K562 treated with DMSO at 1 percent for 12 hours (cell line): ENCODE measurements around the gene MUL1. TPM values are rescaled to one million over a fixed set of nuclear protein-coding genes. Genes with fewer than 3 reads are reported as not detected.

Experiments
- total RNA-seq: library from RNA; unstranded; fragments of 300-600 nt; gene quantifications from 2 replicates; pipeline ENCODE4 v1.2.3, GENCODE V29; 2022; ENCODE audit not compliant: insufficient read depth

The MUL1 gene
- 35.5 and 46.3 TPM in 2 replicates for total RNA-seq

GRCh38 chr1:20507564-20508410 is at the start of gene MUL1:
Gene MUL1 (minus strand): TSS chr1:20508151. CDS start chr1:20508024, 127 bp downstream.

GRCh38 chr1:20551945-20552727 is 44.2 kb upstream of the MUL1 start, which contains the start of gene FAM43B:
Gene FAM43B (plus strand): TSS chr1:20552573. CDS start chr1:20552974, 401 bp downstream.

GRCh38 chr1:20485527-20486456 is 22.2 kb downstream of the MUL1 start, which contains the start of gene CAMK2N1:
Gene CAMK2N1 (minus strand): TSS chr1:20486210. CDS start chr1:20485379, 831 bp downstream.

Other genes starting within 250 kb of the MUL1 start
- not detected in 2 replicates for gene VWA5B1, start 217.3 kb downstream of the MUL1 start, total RNA-seq
- 2.1 and 4.0 TPM in 2 replicates for gene CAMK2N1, start 21.9 kb downstream of the MUL1 start, total RNA-seq
- gene FAM43B, start 44.4 kb upstream of the MUL1 start, total RNA-seq, result not detected in 2 replicates
- gene CDA, start 80.9 kb upstream of the MUL1 start, total RNA-seq, result not detected in 2 replicates
- gene PINK1, start 125.3 kb upstream of the MUL1 start, total RNA-seq, result 72.3 and 83.9 TPM in 2 replicates
- 258 and 340 TPM in 2 replicates for gene DDOST, start 153.2 kb upstream of the MUL1 start, total RNA-seq
- gene KIF17, start 209.9 kb upstream of the MUL1 start, total RNA-seq, result 0.39 TPM in 1 of 2 replicates, not detected in the other
- gene SH2D5, start 224.6 kb upstream of the MUL1 start, total RNA-seq, result not detected in 2 replicates